CD4-positive, alpha-beta T cell (primary cell): ENCODE results near the gene STAC. TPM values are rescaled to one million over a fixed set of nuclear protein-coding genes. Genes with fewer than 3 reads are reported as not detected.

ENCODE experiments used
- ATAC-seq: fragments of 200-7000 bp; cut with Tn5 transposase; one replicate; pipeline ENCODE4 v1.10.0; 2022; ENCODE audit warnings: mild to moderate bottlenecking; ENCODE audit not compliant: poor library complexity
- CTCF ChIA-PET: fragments of 350-600 bp; sonication (Branson Sonifier 250); formaldehyde crosslinking; loops from one replicate; lab custom pipeline; 2021; ENCODE audit warnings: antibody characterized with exemption, inconsistent platforms; lab: Charles Lee
- POLR2A ChIA-PET: fragments of 350-600 bp; sonication (Branson Sonifier 250); formaldehyde crosslinking; loops from one replicate; lab custom pipeline; 2021; ENCODE audit warnings: antibody characterized with exemption, inconsistent platforms; lab: Charles Lee
- DNase-seq, 14 experiments: peaks; one replicate each; pipeline ENCODE4 v3.0.0-alpha.2; 2013 to 2020; ENCODE audit warnings: mixed read lengths in 2 of 14
- H3K27ac ChIP-seq, 2 donors: one replicate each; pipeline versions ENCODE4 v1.5.1 to v1.7.0; 2013; ENCODE audit warnings: low read length in 2 of 2, low read depth in 1 of 2, mild to moderate bottlenecking in 1 of 2
- H3K27me3 ChIP-seq, 2 experiments: 1 replicate in 1 of 2; 2 replicates in 1 of 2; pipeline versions ENCODE4 v1.6.1 to v1.7.0; 2013; ENCODE audit warnings: low read length in 2 of 2, control low read depth in 1 of 2, mild to moderate bottlenecking in 1 of 2, moderate library complexity in 1 of 2; ENCODE audit not compliant: insufficient read depth in 2 of 2, control insufficient read depth in 1 of 2
- H3K36me3 ChIP-seq: one replicate; pipeline ENCODE4 v1.6.1; 2013; ENCODE audit warnings: low read length, control low read depth; ENCODE audit not compliant: insufficient read depth
- H3K4me1 ChIP-seq: one replicate; pipeline ENCODE4 v1.6.1; 2013; ENCODE audit warnings: low read length, control low read depth; ENCODE audit not compliant: insufficient read depth
- H3K4me3 ChIP-seq: one replicate; pipeline ENCODE4 v1.5.1; 2013; ENCODE audit warnings: mild to moderate bottlenecking, low read length, moderate library complexity
- H3K9me3 ChIP-seq, 2 experiments: 1 replicate in 1 of 2; 2 replicates in 1 of 2; pipeline versions ENCODE4 v1.6.1 to v1.7.0; 2013; ENCODE audit warnings: low read length in 2 of 2, mild to moderate bottlenecking in 2 of 2, control low read depth in 1 of 2, moderate library complexity in 1 of 2; ENCODE audit not compliant: control insufficient read depth in 1 of 2, insufficient read depth in 1 of 2
- H3K27ac Mint-ChIP-seq: one replicate; pipeline ENCODE4 v1.8.0; 2020; ENCODE audit warnings: mixed read lengths
- H3K27me3 Mint-ChIP-seq: one replicate; pipeline ENCODE4 v1.8.0; 2021; ENCODE audit warnings: mixed read lengths
- H3K36me3 Mint-ChIP-seq: one replicate; pipeline ENCODE4 v1.8.0; 2021; ENCODE audit warnings: low read depth, mixed read lengths
- H3K4me1 Mint-ChIP-seq: one replicate; pipeline ENCODE4 v1.8.0; 2021; ENCODE audit warnings: low read depth, mixed read lengths
- H3K4me3 Mint-ChIP-seq: one replicate; pipeline ENCODE4 v1.8.0; 2020; ENCODE audit warnings: mild to moderate bottlenecking, mixed read lengths
- H3K9me3 Mint-ChIP-seq: one replicate; pipeline ENCODE4 v1.8.0; 2020; ENCODE audit warnings: mixed read lengths
- CTCF ChIP-seq: fragments of 200-600 bp; IDR thresholded peaks from one replicate; pipeline ENCODE4 v1.8.0; 2022; ENCODE audit warnings: antibody characterized with exemption, mild to moderate bottlenecking
- intact Hi-C, 2 experiments: fragments of 100-400 bp; cut with DNase I in 1 of 2; cut with micrococcal nuclease in 1 of 2; formaldehyde crosslinking; loops; one replicate each; pipeline versions ENCODE4 v1.15.1 to v1.9.0; 2023 to 2025; cut with DNase I, micrococcal nuclease
- total RNA-seq, 174 experiments: library from RNA in 2 of 174; stranded (reverse) in 2 of 174; gene quantifications; one replicate each; pipeline ENCODE4 v1.2.3 and lab custom pipeline; 2021 to 2026

The STAC gene
- total RNA-seq, 2 experiments from 2014 or later, result not detected

- no peaks in the 10 kb centered on the region for H3K9me3 Mint-ChIP-seq
- DNase-seq, result no peak
- no peaks in the 10 kb centered on the region for H3K36me3 Mint-ChIP-seq
- H3K36me3 ChIP-seq, result no peaks in the 10 kb centered on the region
- no peak overlapping the region for H3K4me3 ChIP-seq
- H3K27ac Mint-ChIP-seq, result no peak overlapping the region
- no peaks in the 10 kb centered on the region for H3K4me1 Mint-ChIP-seq
- H3K27me3 ChIP-seq, result no peaks in the 10 kb centered on the region
- TF ChIP-seq CTCF, result no peak
- ATAC-seq, result no peak
- H3K4me1 ChIP-seq, result no peaks in the 10 kb centered on the region
- H3K27me3 Mint-ChIP-seq, result peaks cover 6% of the 10 kb centered on the region
- no peaks in the 10 kb centered on the region for H3K9me3 ChIP-seq
- ChIA-PET POLR2A (no interaction called here), CTCF (no interaction called here)
- intact Hi-C loops, result no loop called here
- H3K27ac ChIP-seq, result no peak overlapping the region
- H3K4me3 Mint-ChIP-seq, result no peak overlapping the region
Observed at GRCh38 chr3:36403661-36404060, 23.4 kb downstream of the STAC start.

DNA sequence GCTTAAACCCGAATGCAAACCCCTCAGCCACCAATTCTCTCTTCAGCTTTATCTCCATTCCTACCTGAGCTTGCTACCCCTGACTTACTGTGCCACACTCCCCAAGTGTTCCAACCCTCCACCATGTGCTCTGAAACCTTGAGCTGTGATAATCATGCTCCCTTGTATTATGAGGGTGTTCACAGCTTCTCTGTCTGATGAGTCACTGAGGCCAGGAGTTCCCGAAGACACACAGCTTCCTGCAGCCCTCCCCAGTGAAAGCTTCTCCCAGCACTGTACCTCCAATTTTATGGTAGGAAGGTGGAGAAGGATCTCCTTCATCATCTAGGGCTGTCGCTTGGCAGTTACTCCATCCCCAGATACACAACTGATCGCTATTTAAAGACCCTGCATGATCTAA lies 24.9 kb downstream of the STAC start:
- H3K27ac Mint-ChIP-seq, result no peak overlapping the region
- Histone ChIP-seq H3K27ac (no peak overlapping the region), H3K4me1 (no peaks in the 10 kb centered on the region), H3K27me3 (no peaks in the 10 kb centered on the region), H3K36me3 (no peaks in the 10 kb centered on the region), H3K9me3 (no peaks in the 10 kb centered on the region), H3K4me3 (no peak overlapping the region)
- ATAC-seq (no peak), DNase-seq (no peak)
- intact Hi-C loops, result no loop called here
- TF ChIP-seq CTCF, result no peak
- H3K9me3 Mint-ChIP-seq, result no peaks in the 10 kb centered on the region
- ChIA-PET CTCF (no interaction called here), POLR2A (no interaction called here)
- no peaks in the 10 kb centered on the region for H3K4me1 Mint-ChIP-seq
- no peak overlapping the region for H3K4me3 Mint-ChIP-seq
- H3K36me3 Mint-ChIP-seq, result no peaks in the 10 kb centered on the region
- H3K27me3 Mint-ChIP-seq, result no peaks in the 10 kb centered on the region

DNA sequence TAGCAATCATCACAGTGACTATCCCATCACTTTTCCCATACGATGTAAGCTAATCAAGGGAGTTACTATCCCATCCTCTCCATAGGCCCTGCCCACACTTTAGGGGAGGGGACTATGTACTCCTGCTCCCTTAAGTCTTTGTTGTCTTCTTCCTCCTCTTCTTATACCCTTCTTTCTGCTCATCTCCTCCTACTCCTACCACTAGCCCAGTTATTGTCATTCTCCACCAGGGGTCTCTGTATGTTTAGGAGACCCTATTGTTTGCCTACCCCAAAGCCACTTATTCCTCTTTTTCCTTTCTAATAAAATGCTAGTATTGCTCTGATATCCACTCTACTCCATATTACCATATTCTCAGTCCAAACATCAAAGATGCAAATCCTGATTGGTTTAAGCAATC lies 27.8 kb downstream of the STAC start:
- Histone ChIP-seq H3K4me3 (no peak overlapping the region), H3K9me3 (no peaks in the 10 kb centered on the region), H3K27me3 (no peaks in the 10 kb centered on the region), H3K36me3 (no peaks in the 10 kb centered on the region), H3K27ac (no peak overlapping the region), H3K4me1 (no peaks in the 10 kb centered on the region)
- Mint-ChIP-seq H3K27me3 (no peaks in the 10 kb centered on the region), H3K4me1 (no peaks in the 10 kb centered on the region), H3K27ac (no peak overlapping the region), H3K36me3 (no peaks in the 10 kb centered on the region), H3K9me3 (no peaks in the 10 kb centered on the region), H3K4me3 (no peak overlapping the region)
- POLR2A ChIA-PET, result no interaction called here
- no peak for TF ChIP-seq CTCF
- ATAC-seq (no peak), DNase-seq (no peak)
- CTCF ChIA-PET, result no interaction called here
- intact Hi-C loops, result no loop called here
